Measurements from ENCODE around the gene SF3A2.

DNA sequence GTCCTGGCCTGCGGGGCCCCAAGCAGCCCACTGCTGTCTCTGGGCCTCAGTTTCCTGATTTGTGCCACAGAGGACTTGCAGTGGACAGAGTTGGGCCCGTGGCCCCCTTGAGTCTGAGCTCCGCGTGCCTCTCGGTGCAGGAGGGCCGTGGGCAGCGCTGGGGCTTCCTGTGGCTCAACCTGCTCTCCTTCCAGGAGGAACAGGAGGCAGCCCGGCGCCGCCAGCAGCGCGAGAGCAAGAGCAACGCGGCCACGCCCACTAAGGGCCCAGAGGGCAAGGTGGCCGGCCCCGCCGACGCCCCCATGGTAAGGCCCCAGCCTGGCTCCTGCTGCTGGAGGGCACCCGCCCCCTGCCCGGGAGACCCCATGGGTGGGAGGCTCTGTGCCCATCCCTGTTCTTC lies 26.4 kb upstream of the SF3A2 start:
- TF ChIP-seq, protein P1, sequence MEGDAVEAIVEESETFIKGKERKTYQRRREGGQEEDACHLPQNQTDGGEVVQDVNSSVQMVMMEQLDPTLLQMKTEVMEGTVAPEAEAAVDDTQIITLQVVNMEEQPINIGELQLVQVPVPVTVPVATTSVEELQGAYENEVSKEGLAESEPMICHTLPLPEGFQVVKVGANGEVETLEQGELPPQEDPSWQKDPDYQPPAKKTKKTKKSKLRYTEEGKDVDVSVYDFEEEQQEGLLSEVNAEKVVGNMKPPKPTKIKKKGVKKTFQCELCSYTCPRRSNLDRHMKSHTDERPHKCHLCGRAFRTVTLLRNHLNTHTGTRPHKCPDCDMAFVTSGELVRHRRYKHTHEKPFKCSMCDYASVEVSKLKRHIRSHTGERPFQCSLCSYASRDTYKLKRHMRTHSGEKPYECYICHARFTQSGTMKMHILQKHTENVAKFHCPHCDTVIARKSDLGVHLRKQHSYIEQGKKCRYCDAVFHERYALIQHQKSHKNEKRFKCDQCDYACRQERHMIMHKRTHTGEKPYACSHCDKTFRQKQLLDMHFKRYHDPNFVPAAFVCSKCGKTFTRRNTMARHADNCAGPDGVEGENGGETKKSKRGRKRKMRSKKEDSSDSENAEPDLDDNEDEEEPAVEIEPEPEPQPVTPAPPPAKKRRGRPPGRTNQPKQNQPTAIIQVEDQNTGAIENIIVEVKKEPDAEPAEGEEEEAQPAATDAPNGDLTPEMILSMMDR (IDR thresholded peaks at IDR 0.05; ENCODE audit: insufficient read depth, low read length, poor library complexity, severe bottlenecking): no peak
- TF ChIP-seq EZH2phosphoT487 (conservative IDR thresholded peaks at IDR 0.05; ENCODE audit: low read length): no peak

Data from SU-DHL-6 (cell line).